Spinal cord (tissue), 10 donors: ENCODE results near the gene DLX2. TPM values are rescaled to one million over a fixed set of nuclear protein-coding genes. Genes with fewer than 3 reads are reported as not detected.
A peak's percentile ranks its signal among the peaks of the same experiment; 100 is the strongest.

Experiments
- DNase-seq, 6 donors: peaks; one replicate each; pipeline versions ENCODE4 v3.0.0 to v3.0.0-alpha.2; 2013 to 2015; ENCODE audit warnings: low spot score in 6 of 6, low read depth in 4 of 6
- H3K27ac ChIP-seq: one replicate; pipeline ENCODE4 v1.5.1; 2013; ENCODE audit warnings: low read depth, low read length, control low read depth
- H3K27me3 ChIP-seq: one replicate; pipeline ENCODE4 v1.6.1; 2013; ENCODE audit warnings: low read length; ENCODE audit not compliant: control insufficient read depth, insufficient read depth
- H3K36me3 ChIP-seq: one replicate; pipeline ENCODE4 v1.6.1; 2013; ENCODE audit warnings: low read length; ENCODE audit not compliant: control insufficient read depth, insufficient read depth
- H3K4me1 ChIP-seq: one replicate; pipeline ENCODE4 v1.6.1; 2013; ENCODE audit warnings: low read length; ENCODE audit not compliant: control insufficient read depth, insufficient read depth
- H3K4me3 ChIP-seq: one replicate; pipeline ENCODE4 v1.5.1; 2013; ENCODE audit warnings: low read depth, low read length, control low read depth
- H3K9me3 ChIP-seq: one replicate; pipeline ENCODE4 v1.6.1; 2013; ENCODE audit warnings: low read length; ENCODE audit not compliant: control insufficient read depth, insufficient read depth
- WGBS: methylation state at CpG from one replicate; pipeline ENCODE4 v1.1.5; 2013; ENCODE audit warnings: missing lambda C conversion rate; ENCODE audit not compliant: insufficient coverage; 5-methylcytosine and 5-hydroxymethylcytosine counted together
- polyA plus RNA-seq, 2 donors: library from polyadenylated mRNA; unstranded; fragments of 120-200 nt; gene quantifications; one replicate each; pipeline ENCODE4 v1.2.1, GENCODE V29; 2013; ENCODE audit not compliant: insufficient read length in 2 of 2
- total RNA-seq, 2 donors: library from RNA; depleted of rRNA in 1 of 2; stranded (reverse); fragments of 120-200 nt in 1 of 2; fragments of >200 nt in 1 of 2; gene quantifications; one replicate each; pipeline versions ENCODE4 v1.2.3 to v1.2.4, GENCODE V29; 2013 to 2014
- donor health status: healthy.

DLX2 gene
- total and polyA plus RNA-seq, 4 donors: 0.28 TPM; not detected in 3

- H3K4me3 ChIP-seq: no peak overlapping the region
- under 1% methylated on average over 69 of the region's 72 CpGs for WGBS
- peaks cover 100% of the 10 kb centered on the region for H3K27me3 ChIP-seq
These were observed 2.4 kb downstream of the DLX2 start for GRCh38 chr2:172100080-172100934.

GRCh38 chr2:172099472-172100079 lies 3.1 kb downstream of the DLX2 start:
- no peaks in the 10 kb centered on the region for H3K36me3 ChIP-seq
- H3K4me1 ChIP-seq: peaks cover 74% of the 10 kb centered on the region
- 0% methylated on average over 10 of the region's 13 CpGs for whole genome bisulfite sequencing
- peaks cover 100% of the 10 kb centered on the region for H3K27me3 ChIP-seq
- peak in 1 of 6 donors; percentile 24 for DNase-seq
- H3K4me3 ChIP-seq: no peak overlapping the region
- H3K9me3 ChIP-seq: no peaks in the 10 kb centered on the region
- no peak overlapping the region for H3K27ac ChIP-seq

More at GRCh38 chr2:172100080-172100934, 2.4 kb downstream of the DLX2 start:
- Histone ChIP-seq H3K36me3 (no peaks in the 10 kb centered on the region), H3K9me3 (no peaks in the 10 kb centered on the region), H3K4me1 (peaks cover 68% of the 10 kb centered on the region), H3K27ac (no peak overlapping the region)
- peak in 2 of 6 donors; percentile 2 to 23 for DNase-seq

- DNase-seq: peak in 2 of 6 donors; percentile 2 to 45
- H3K4me3 ChIP-seq: no peak overlapping the region
- no peak overlapping the region for H3K27ac ChIP-seq
- no peaks in the 10 kb centered on the region for H3K36me3 ChIP-seq
- WGBS: 3% methylated on average over 57 of the region's 61 CpGs
- H3K4me1 ChIP-seq: peaks cover 80% of the 10 kb centered on the region
- no peaks in the 10 kb centered on the region for H3K9me3 ChIP-seq
- H3K27me3 ChIP-seq: peaks cover 100% of the 10 kb centered on the region
These were observed 3.8 kb downstream of the DLX2 start for GRCh38 chr2:172098650-172099471.

DNA sequence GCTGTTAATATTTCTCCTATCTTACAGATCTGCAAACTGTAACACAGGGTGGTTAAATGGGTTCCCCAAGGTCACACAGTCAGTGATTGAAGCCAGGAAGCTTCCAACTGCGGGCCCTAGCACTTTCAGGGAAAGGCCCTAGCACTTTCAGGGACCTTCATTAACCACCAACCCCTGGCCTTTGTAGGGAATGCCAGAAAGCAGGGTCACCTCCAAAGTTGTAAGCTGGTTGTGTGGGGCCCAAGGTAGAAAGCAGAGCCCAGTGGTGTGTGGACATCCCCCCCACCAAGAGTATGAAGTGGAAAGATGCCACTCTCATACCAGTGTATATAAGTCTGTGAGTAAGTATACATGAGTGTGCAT lies 4.4 kb downstream of the DLX2 start:
- no peak for DNase-seq
- H3K4me3 ChIP-seq: no peak overlapping the region
- no peak overlapping the region for H3K27ac ChIP-seq
- WGBS: 40% methylated on average over 1 of the region's 1 CpG
- H3K4me1 ChIP-seq: peaks cover 80% of the 10 kb centered on the region
- no peaks in the 10 kb centered on the region for H3K9me3 ChIP-seq
- H3K27me3 ChIP-seq: peaks cover 100% of the 10 kb centered on the region
- no peaks in the 10 kb centered on the region for H3K36me3 ChIP-seq

DNA sequence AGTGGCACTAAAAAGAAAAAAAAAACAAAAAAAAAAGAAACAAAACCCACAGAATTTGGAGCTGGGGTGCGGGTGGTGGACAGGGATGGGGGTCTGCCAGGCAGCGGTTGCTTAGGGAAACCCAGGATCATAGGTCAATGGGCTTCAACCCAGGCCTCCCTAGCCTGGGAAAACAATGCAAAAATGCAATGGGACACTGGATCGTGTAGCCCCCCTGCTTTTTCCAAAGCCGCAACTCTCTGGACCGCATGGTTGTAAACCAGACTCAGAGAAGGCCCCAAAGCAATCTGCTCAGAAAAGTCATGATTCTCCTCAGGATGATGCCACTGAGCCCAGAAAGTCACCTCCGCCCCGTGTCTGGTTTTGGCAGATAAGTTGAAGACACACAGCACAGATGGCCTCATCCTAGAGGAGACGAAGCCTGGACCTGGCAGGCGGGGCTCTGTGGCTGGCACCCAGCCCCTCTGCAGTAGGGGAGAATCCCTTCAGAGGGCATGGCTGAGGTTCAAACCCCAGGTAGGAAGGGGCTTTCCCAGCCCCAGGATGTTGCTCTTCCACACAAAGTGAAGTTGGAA lies 5.1 kb downstream of the DLX2 start:
- Histone ChIP-seq H3K4me1 (peaks cover 75% of the 10 kb centered on the region), H3K27me3 (peaks cover 100% of the 10 kb centered on the region), H3K9me3 (no peaks in the 10 kb centered on the region), H3K27ac (no peak overlapping the region), H3K4me3 (no peak overlapping the region), H3K36me3 (no peaks in the 10 kb centered on the region)
- DNase-seq: peak in 1 of 6 donors; percentile 19
- 14% methylated on average over 9 of the region's 9 CpGs for WGBS

DNA sequence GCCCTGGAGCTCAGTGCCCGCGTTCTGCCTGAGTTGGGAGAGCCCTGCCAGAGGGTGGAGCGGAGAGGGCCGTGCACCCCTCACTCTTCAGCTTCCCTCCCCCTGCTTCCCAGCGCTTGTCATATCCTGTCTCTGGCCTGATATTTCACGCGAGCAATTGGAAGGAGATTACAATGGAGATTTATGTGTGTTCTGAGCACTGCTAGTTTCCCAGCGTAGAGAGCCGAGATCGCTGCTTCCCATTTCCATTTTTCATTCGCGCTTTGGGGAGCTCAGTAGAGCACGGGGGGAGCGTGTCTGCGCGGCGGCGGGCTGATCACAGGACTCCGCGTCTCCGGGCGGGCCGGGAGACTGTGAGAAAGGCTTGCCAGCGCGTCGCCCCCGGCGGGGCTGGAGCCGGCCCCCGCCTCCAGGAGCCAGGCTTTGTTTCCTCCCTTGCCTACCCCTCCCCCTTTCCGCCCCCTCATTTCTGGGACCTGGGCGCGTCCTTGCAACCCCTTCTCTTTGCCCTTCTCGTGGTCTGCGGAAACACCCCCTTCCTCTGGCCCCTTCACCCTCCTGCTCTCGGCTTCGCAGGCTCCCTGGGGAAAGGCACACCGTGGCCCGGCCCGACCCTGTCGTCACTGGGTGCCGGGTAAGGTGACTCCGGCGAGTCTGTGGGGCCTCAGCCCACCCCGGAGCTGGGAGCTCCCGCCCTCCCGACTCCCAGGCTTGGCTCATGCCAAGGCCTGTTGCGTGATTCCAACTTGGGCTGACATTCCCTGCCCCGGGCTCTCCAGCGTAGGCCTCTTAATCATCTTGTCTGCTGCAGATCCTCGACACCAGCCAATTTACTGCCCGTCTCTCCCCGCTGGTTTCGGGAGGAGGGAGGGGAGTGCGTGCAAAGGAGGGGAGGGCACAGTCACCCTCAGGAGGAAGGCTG lies 5.8 kb downstream of the DLX2 start:
- DNase-seq: peak in 2 of 6 donors; percentile 31 to 63
- no peak overlapping the region for H3K27ac ChIP-seq
- no peaks in the 10 kb centered on the region for H3K9me3 ChIP-seq
- peaks cover 67% of the 10 kb centered on the region for H3K4me1 ChIP-seq
- no peaks in the 10 kb centered on the region for H3K36me3 ChIP-seq
- peaks cover 100% of the 10 kb centered on the region for H3K27me3 ChIP-seq
- under 1% methylated on average over 52 of the region's 55 CpGs for WGBS
- no peak overlapping the region for H3K4me3 ChIP-seq

DNA sequence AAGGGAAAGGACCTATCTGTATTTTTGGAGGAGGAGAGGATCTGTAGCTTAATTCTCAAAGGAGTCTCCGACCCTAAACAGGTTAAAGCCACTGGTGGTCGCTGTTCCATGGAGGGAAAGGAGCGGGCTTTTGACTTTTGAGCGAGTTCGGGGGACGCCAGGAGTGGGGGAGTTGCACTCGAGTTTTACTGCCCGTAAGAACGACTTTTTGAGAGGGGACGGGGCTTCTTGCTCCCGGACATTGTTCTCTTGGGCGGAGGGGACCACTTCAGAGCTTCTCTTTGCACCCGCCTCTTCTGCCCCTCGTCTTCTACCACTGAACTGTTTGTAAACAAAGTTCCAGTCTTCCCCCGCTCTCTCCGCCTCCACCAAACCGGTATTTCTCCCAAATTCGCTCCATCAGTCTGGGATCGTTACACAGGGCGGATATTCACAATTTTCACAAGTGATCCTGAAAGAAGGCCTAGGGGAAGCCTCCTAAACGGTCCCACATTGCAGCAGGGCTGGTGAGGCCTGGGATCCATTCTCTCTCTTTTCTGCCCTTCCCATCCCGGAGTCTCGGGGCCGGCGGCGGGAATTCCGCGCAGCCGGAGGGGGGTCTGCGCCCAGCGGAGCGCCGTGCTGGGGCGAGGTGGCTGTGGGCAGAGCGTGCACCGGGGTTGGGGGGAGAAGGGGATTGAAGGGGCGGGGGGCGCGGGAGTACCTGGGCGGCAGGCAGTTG lies 6.6 kb downstream of the DLX2 start:
- Histone ChIP-seq H3K27ac (no peak overlapping the region), H3K9me3 (no peaks in the 10 kb centered on the region), H3K4me3 (no peak overlapping the region), H3K36me3 (no peaks in the 10 kb centered on the region), H3K27me3 (peaks cover 98% of the 10 kb centered on the region), H3K4me1 (peaks cover 59% of the 10 kb centered on the region)
- WGBS: under 1% methylated on average over 35 of the region's 40 CpGs
- peak in 2 of 6 donors; percentile 16 to 59 for DNase-seq

GRCh38 chr2:172095146-172095904 lies 7.4 kb downstream of the DLX2 start:
- H3K4me3 ChIP-seq: peak overlapping the region; percentile 18
- DNase-seq: peak in 2 of 6 donors; percentile 22 to 69
- peaks cover 52% of the 10 kb centered on the region for H3K4me1 ChIP-seq
- no peaks in the 10 kb centered on the region for H3K36me3 ChIP-seq
- H3K9me3 ChIP-seq: no peaks in the 10 kb centered on the region
- H3K27me3 ChIP-seq: peaks cover 98% of the 10 kb centered on the region
- H3K27ac ChIP-seq: no peak overlapping the region
- WGBS: under 1% methylated on average over 49 of the region's 51 CpGs
